GM18870 (cell line): Measurements from ENCODE around the gene CCNA1.

Experiments
- ATAC-seq: cut with Tn5 transposase; IDR thresholded peaks from one replicate; pipeline ENCODE4 v1.9.1; 2021; ENCODE audit warnings: moderate library complexity; ENCODE audit not compliant: unreplicated experiment

CCNA1 gene

GRCh38 chr13:36450534-36450933, 18.2 kb downstream of the CCNA1 start:
- no peak for ATAC-seq

GRCh38 chr13:36453516-36453915, 21.2 kb downstream of the CCNA1 start:
- ATAC-seq = no peak

GRCh38 chr13:36454121-36454520, 21.8 kb downstream of the CCNA1 start:
- no peak for ATAC-seq

GRCh38 chr13:36454987-36455386, 22.7 kb downstream of the CCNA1 start:
- ATAC-seq = no peak

GRCh38 chr13:36456577-36456976, 24.3 kb downstream of the CCNA1 start:
- no peak for ATAC-seq

GRCh38 chr13:36461506-36461905, 29.2 kb downstream of the CCNA1 start:
- no peak for ATAC-seq

GRCh38 chr13:36475468-36475867, 43.2 kb downstream of the CCNA1 start:
- no peak for ATAC-seq

GRCh38 chr13:36476661-36477060, 44.4 kb downstream of the CCNA1 start:
- no peak for ATAC-seq

- ATAC-seq = no peak
Measured at GRCh38 chr13:36480726-36481427, 48.6 kb downstream of the CCNA1 start.

GRCh38 chr13:36490055-36490454, 57.8 kb downstream of the CCNA1 start:
- ATAC-seq = no peak
